DOHH2 (cell line): ENCODE data around the gene KCNIP4.

Source experiments
- H3F3A ChIP-seq: fragments of 200-600 bp; sonication (generic), shearing (Covaris generic); 2 replicates; pipeline ENCODE4 v1.6.0; 2016; ENCODE audit warnings: antibody characterized with exemption, mild to moderate bottlenecking; ENCODE audit not compliant: control insufficient read depth, insufficient read depth
- H3K27ac ChIP-seq: fragments of 200-600 bp; sonication (generic); 2 replicates; pipeline ENCODE4 v1.5.1; 2014; ENCODE audit warnings: low read depth, mild to moderate bottlenecking, low read length, moderate library complexity
- H3K27me3 ChIP-seq: fragments of 200-600 bp; sonication (generic); 2 replicates; pipeline ENCODE4 v1.6.1; 2014; ENCODE audit warnings: mild to moderate bottlenecking, low read length, mixed read lengths; ENCODE audit not compliant: control insufficient read depth
- H3K36me3 ChIP-seq: fragments of 200-600 bp; sonication (generic); 2 replicates; pipeline ENCODE4 v1.6.1; 2014; ENCODE audit warnings: mild to moderate bottlenecking, low read length, moderate library complexity, mixed read lengths; ENCODE audit not compliant: control insufficient read depth
- H3K4me1 ChIP-seq: fragments of 200-600 bp; sonication (generic); 2 replicates; pipeline ENCODE4 v1.6.1; 2014; ENCODE audit warnings: mild to moderate bottlenecking, low read length, mixed read lengths; ENCODE audit not compliant: control insufficient read depth
- H3K4me2 ChIP-seq: fragments of 200-600 bp; sonication (generic); 2 replicates; pipeline ENCODE4 v1.6.0; 2014; ENCODE audit warnings: mild to moderate bottlenecking, low read length, moderate library complexity
- H3K4me3 ChIP-seq: fragments of 200-600 bp; sonication (generic); 2 replicates; pipeline ENCODE4 v1.5.1; 2014; ENCODE audit warnings: mild to moderate bottlenecking, low read length, mixed read lengths
- H3K79me2 ChIP-seq: fragments of 200-600 bp; sonication (generic); 2 replicates; pipeline ENCODE4 v1.6.1; 2014; ENCODE audit warnings: mild to moderate bottlenecking, low read length, mixed read lengths; ENCODE audit not compliant: control insufficient read depth
- H3K9me2 ChIP-seq: fragments of 200-600 bp; sonication (generic); replicated peaks from 2 replicates; pipeline ENCODE4 v1.6.1; 2014; ENCODE audit warnings: mild to moderate bottlenecking, low read length, mixed read lengths; ENCODE audit not compliant: control insufficient read depth
- H3K9me3 ChIP-seq: fragments of 200-600 bp; sonication (generic); 2 replicates; pipeline ENCODE4 v1.6.1; 2014; ENCODE audit warnings: antibody characterized with exemption, low read length, mixed read lengths; ENCODE audit not compliant: control insufficient read depth, insufficient read depth
- H4K20me1 ChIP-seq: fragments of 200-600 bp; sonication (generic); 2 replicates; pipeline ENCODE4 v1.6.0; 2014; ENCODE audit warnings: low read depth, mild to moderate bottlenecking, antibody characterized with exemption, low read length, moderate library complexity; ENCODE audit not compliant: control insufficient read depth, insufficient read depth
- EZH2phosphoT487 ChIP-seq: fragments of 200-600 bp; sonication (generic); IDR thresholded peaks from 2 replicates; pipeline ENCODE4 v1.6.1; 2017; ENCODE audit warnings: borderline replicate concordance, mild to moderate bottlenecking, antibody characterized with exemption, low read length, moderate library complexity, mixed read lengths
- TF ChIP-seq, protein P1 (sequence below): fragments of 200-600 bp; sonication (generic); IDR thresholded peaks from one replicate; pipeline ENCODE4 v1.5.1; 2014; ENCODE audit warnings: antibody characterized with exemption, mild to moderate bottlenecking, low read depth, low read length; ENCODE audit not compliant: poor library complexity, severe bottlenecking

The KCNIP4 gene

DNA sequence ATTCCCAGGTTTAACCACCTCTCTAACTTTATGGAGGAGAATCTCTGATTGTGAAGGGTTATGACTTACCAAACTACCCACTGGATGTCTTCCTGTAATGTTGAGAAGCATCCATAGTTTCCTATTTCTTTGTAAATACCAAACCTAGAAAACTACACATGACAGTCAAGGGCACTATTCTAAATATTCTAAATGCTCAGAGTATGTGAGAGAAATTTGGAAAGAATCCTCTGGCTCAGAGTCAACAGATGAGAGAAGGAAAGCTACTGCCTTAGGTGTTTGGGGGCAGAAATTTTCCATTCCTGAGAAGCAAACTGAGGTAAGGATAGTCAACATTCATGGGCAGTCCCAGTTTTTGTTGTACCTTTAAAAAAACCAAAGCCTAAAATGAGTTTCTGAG, 155.8 kb downstream of the KCNIP4 start:
- Histone ChIP-seq H3K4me3 (no peak overlapping the region), H3F3A (no peaks in the 10 kb centered on the region), H3K27me3 (no peaks in the 10 kb centered on the region), H3K4me1 (no peaks in the 10 kb centered on the region), H3K9me2 (no peaks in the 10 kb centered on the region), H4K20me1 (no peaks in the 10 kb centered on the region), H3K79me2 (no peaks in the 10 kb centered on the region), H3K27ac (no peak overlapping the region), H3K4me2 (no peak overlapping the region), H3K36me3 (no peaks in the 10 kb centered on the region), H3K9me3 (no peaks in the 10 kb centered on the region)
- no peak for TF ChIP-seq EZH2phosphoT487
- TF ChIP-seq, protein P1, sequence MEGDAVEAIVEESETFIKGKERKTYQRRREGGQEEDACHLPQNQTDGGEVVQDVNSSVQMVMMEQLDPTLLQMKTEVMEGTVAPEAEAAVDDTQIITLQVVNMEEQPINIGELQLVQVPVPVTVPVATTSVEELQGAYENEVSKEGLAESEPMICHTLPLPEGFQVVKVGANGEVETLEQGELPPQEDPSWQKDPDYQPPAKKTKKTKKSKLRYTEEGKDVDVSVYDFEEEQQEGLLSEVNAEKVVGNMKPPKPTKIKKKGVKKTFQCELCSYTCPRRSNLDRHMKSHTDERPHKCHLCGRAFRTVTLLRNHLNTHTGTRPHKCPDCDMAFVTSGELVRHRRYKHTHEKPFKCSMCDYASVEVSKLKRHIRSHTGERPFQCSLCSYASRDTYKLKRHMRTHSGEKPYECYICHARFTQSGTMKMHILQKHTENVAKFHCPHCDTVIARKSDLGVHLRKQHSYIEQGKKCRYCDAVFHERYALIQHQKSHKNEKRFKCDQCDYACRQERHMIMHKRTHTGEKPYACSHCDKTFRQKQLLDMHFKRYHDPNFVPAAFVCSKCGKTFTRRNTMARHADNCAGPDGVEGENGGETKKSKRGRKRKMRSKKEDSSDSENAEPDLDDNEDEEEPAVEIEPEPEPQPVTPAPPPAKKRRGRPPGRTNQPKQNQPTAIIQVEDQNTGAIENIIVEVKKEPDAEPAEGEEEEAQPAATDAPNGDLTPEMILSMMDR = no peak

DNA sequence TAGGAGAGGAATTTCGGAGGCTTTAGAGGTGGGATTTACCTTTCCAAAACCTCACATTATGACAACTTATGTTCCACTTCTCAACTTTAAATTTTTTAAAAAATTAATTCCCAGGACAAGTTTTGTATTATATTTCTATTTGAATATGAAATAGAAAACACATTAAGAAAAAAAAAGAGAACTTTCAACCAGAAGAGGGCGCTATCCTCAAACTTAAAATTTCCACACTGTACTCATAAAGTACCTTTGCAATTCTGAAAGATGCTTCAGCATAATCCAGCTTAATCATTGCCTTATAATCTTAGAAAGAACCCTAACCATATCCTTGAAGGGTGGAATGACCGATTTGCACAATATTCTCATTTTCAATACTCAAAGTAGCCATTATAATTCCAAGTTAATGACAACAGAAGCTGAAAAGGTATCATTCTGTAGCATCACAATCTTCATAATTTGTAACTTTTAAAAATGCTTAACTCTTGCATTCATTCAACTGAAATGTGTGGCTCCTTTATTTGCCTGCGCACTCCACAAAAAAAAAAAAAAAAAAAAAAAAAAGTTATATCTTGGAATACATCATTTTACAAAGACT, 158.0 kb downstream of the KCNIP4 start:
- Histone ChIP-seq H3K27ac (no peak overlapping the region), H3K9me2 (no peaks in the 10 kb centered on the region), H3K27me3 (no peaks in the 10 kb centered on the region), H3F3A (no peaks in the 10 kb centered on the region), H3K79me2 (no peaks in the 10 kb centered on the region), H3K4me3 (no peak overlapping the region), H3K36me3 (no peaks in the 10 kb centered on the region), H3K9me3 (no peaks in the 10 kb centered on the region), H4K20me1 (no peaks in the 10 kb centered on the region), H3K4me1 (no peaks in the 10 kb centered on the region), H3K4me2 (no peak overlapping the region)
- TF ChIP-seq, protein P1 = peak; percentile 36
- TF ChIP-seq EZH2phosphoT487 = no peak

DNA sequence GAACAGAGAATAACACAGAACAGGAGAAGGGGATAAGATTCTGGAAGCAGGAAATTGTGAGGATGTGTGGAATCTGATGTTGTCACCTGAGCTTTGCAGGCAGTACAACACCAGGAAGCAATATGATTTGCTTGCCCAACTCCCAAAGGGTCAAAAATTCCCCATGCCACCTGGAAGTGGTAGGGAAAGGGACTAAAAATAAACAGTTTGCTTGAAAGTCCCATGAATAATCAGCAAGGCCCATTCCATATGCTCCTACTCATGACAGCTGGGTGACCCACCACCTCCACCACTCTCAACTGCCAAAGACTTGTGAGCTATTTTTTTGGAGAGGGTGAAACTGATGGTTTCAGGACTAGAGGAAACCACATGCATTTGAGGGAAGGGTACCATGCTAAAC, 168.4 kb downstream of the KCNIP4 start:
- TF ChIP-seq, protein P1 = no peak
- no peak overlapping the region for H3K4me2 ChIP-seq
- H3F3A ChIP-seq = no peaks in the 10 kb centered on the region
- H3K36me3 ChIP-seq = no peaks in the 10 kb centered on the region
- no peak overlapping the region for H3K27ac ChIP-seq
- no peaks in the 10 kb centered on the region for H3K4me1 ChIP-seq
- H3K79me2 ChIP-seq = no peaks in the 10 kb centered on the region
- H4K20me1 ChIP-seq = no peaks in the 10 kb centered on the region
- H3K9me2 ChIP-seq = no peaks in the 10 kb centered on the region
- H3K9me3 ChIP-seq = no peaks in the 10 kb centered on the region
- no peaks in the 10 kb centered on the region for H3K27me3 ChIP-seq
- H3K4me3 ChIP-seq = no peak overlapping the region

DNA sequence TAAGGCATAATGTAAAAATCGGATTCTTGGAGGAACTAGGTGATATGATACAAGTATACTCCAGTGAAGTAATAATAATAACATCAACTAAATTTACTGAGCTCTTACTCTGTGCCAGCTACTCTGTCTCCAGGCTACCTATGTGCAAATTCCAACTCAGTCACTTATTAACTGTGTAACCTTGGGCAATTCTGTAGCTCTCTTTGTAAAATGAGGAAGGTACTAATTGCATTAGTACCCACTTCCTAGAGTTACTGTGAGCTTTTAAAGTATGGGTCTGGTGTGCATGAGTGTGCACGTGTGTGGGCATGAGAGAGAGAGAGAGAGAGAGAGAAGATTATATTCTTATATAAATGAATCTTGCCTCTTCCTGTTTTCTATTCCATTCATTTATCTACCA, 169.9 kb downstream of the KCNIP4 start:
- Histone ChIP-seq H3K27ac (no peak overlapping the region), H3K9me2 (no peaks in the 10 kb centered on the region), H3K4me1 (no peaks in the 10 kb centered on the region), H3K9me3 (no peaks in the 10 kb centered on the region), H3K4me3 (no peak overlapping the region), H3K4me2 (no peak overlapping the region), H3K36me3 (no peaks in the 10 kb centered on the region), H3K27me3 (no peaks in the 10 kb centered on the region), H3F3A (no peaks in the 10 kb centered on the region), H3K79me2 (no peaks in the 10 kb centered on the region), H4K20me1 (no peaks in the 10 kb centered on the region)
- no peak for TF ChIP-seq EZH2phosphoT487
- TF ChIP-seq, protein P1 = no peak
